Vagina (tissue), 2 donors: ENCODE results near the gene JAKMIP1.

ENCODE experiments used
- CTCF ChIP-seq, 3 experiments: fragments of 450-650 bp in 2 of 3; fragments of 200-600 bp in 1 of 3; sonication (generic) in 1 of 3; IDR thresholded peaks; one replicate each; pipeline ENCODE4 v1.5.1; 2017 to 2019; ENCODE audit warnings: antibody characterized with exemption in 3 of 3, mild to moderate bottlenecking in 2 of 3, moderate library complexity in 2 of 3
- POLR2A ChIP-seq, 2 donors: fragments of 450-650 bp; IDR thresholded peaks; one replicate each; pipeline ENCODE4 v1.6.1; 2017; ENCODE audit warnings: antibody characterized with exemption in 2 of 2, mild to moderate bottlenecking in 2 of 2, moderate library complexity in 2 of 2
- POLR2AphosphoS5 ChIP-seq, 2 donors: sonication (generic); formaldehyde crosslinking; IDR thresholded peaks; one replicate each; pipeline ENCODE4 v1.9.0; 2017; ENCODE audit warnings: antibody characterized with exemption in 2 of 2, mild to moderate bottlenecking in 2 of 2, low read depth in 1 of 2; ENCODE audit not compliant: insufficient read depth in 1 of 2

- no peak for TF ChIP-seq CTCF (IDR thresholded peaks at IDR 0.05)
- no peak for TF ChIP-seq POLR2A (IDR thresholded peaks at IDR 0.05)
- no peak for TF ChIP-seq POLR2AphosphoS5 (IDR thresholded peaks at IDR 0.05; ENCODE audit: insufficient read depth in 1 of 2, low read depth in 1 of 2)
These were observed 107.4 kb downstream of the JAKMIP1 start for GRCh38 chr4:6092971-6093370.
